ENCODE measurements around the gene TFDP2.

DNA sequence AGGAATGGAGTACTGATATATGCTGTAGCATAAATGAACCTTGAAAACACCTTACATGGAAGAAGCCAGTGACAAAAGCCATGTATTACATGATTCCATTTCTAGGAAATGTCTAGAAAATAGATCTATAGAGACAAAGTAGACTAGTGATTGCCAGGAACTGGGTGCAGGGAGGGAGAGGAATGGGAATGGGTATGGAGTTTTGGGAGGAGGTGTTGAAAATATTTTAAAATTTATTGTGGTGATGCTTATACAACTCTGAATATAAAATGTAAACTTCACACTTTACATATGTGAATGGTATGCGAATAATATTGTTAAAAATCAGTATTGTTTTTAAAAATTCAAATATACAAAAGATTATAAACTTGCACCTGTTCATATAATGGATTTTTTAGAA lies 250.4 kb downstream of the TFDP2 start:
- TF ChIP-seq, protein P1, sequence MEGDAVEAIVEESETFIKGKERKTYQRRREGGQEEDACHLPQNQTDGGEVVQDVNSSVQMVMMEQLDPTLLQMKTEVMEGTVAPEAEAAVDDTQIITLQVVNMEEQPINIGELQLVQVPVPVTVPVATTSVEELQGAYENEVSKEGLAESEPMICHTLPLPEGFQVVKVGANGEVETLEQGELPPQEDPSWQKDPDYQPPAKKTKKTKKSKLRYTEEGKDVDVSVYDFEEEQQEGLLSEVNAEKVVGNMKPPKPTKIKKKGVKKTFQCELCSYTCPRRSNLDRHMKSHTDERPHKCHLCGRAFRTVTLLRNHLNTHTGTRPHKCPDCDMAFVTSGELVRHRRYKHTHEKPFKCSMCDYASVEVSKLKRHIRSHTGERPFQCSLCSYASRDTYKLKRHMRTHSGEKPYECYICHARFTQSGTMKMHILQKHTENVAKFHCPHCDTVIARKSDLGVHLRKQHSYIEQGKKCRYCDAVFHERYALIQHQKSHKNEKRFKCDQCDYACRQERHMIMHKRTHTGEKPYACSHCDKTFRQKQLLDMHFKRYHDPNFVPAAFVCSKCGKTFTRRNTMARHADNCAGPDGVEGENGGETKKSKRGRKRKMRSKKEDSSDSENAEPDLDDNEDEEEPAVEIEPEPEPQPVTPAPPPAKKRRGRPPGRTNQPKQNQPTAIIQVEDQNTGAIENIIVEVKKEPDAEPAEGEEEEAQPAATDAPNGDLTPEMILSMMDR (IDR thresholded peaks at IDR 0.05), result no peak
- no peak for TF ChIP-seq EZH2 (IDR thresholded peaks at IDR 0.05; ENCODE audit: borderline replicate concordance, insufficient read depth, low read depth, low read length, poor library complexity, severe bottlenecking)
